Neural crest cell (in vitro differentiated cells): ENCODE measurements around the gene DVL3. TPM values are rescaled to one million over a fixed set of nuclear protein-coding genes. Genes with fewer than 3 reads are reported as not detected.

Experiments used
- DNase-seq: peaks from one replicate; pipeline ENCODE4 v3.0.0; 2021; ENCODE audit warnings: low read depth, mixed read lengths, low spot score
- H3K27ac Mint-ChIP-seq: one replicate; pipeline ENCODE4 v1.8.0; 2021; ENCODE audit warnings: mild to moderate bottlenecking, mixed read lengths; ENCODE audit not compliant: unreplicated experiment
- H3K27me3 Mint-ChIP-seq: 2 replicates; pipeline ENCODE4 v1.8.0; 2021; ENCODE audit warnings: low read depth, mild to moderate bottlenecking, mixed read lengths
- H3K36me3 Mint-ChIP-seq: 2 replicates; pipeline ENCODE4 v1.8.0; 2021; ENCODE audit warnings: low read depth, mild to moderate bottlenecking, mixed read lengths
- H3K4me1 Mint-ChIP-seq: 2 replicates; pipeline ENCODE4 v1.8.0; 2021; ENCODE audit warnings: mixed read lengths
- H3K4me3 Mint-ChIP-seq: one replicate; pipeline ENCODE4 v1.8.0; 2021; ENCODE audit warnings: mild to moderate bottlenecking, mixed read lengths
- H3K9me3 Mint-ChIP-seq: 2 replicates; pipeline ENCODE4 v1.8.0; 2021; ENCODE audit warnings: mixed read lengths
- CTCF ChIP-seq: fragments of 200-600 bp; sonication (generic); conservative IDR thresholded peaks from 2 replicates; pipeline ENCODE4 v1.5.0; 2021; ENCODE audit warnings: antibody characterized with exemption, mild to moderate bottlenecking
- total RNA-seq: library from RNA; stranded (reverse); gene quantifications from 2 replicates; pipeline ENCODE4 v1.2.1, GENCODE V29; 2021

Gene DVL3
- total RNA-seq, 1 donor from 2014 or later: 93.8 TPM

DNA sequence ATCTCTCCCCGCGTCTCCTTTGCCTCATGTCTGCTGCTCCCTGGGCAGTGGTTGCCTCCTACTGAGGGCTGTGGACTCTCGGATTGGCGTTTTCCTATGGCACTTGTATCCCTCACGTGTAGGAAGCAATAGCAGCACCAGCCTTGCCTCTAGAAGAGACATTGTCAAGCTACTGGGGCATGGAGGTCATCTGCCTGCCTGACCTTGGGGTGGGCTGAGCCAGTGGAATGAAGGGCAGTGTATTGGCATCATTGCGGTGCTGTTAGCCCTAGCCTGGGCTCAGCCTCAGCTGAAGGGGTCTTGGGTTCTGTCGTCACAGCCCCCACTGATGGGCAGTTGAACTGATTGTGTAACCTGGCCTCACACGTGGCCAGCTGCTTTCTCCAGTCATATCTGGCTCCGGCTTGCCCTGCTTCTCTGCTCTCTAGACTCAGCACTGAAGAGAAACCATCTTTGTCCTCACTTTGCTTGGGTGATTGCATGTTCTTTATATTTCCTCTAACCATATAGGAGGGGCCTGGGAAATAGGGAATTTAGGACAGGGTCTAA lies 38.9 kb downstream of the DVL3 start:
- Mint-ChIP-seq H3K27ac (no peak overlapping the region), H3K9me3 (no peaks in the 10 kb centered on the region), H3K4me3 (no peak overlapping the region), H3K4me1 (no peaks in the 10 kb centered on the region), H3K36me3 (peaks cover 4% of the 10 kb centered on the region), H3K27me3 (no peaks in the 10 kb centered on the region)
- no peak for DNase-seq
- TF ChIP-seq CTCF: no peak

DNA sequence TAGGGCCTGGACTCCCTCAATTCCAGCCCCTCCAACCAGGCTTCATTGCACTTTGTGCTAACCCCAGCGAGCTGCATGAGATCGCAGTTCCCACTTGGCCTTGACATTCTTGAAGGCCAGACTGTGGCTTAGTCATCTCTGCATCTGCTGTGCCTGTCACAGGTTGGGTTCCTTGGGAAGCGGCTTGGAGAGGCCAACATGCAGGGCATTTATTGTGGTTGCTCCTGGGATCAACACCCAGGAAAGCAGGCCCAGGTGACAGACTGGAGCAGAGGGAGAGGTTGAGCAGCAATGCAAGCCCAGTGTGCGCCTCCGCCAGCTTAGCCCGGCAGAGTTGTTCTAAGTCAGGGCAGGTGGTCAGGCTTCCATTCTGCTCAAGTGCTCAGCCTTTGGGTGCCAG lies 41.4 kb downstream of the DVL3 start:
- Mint-ChIP-seq H3K36me3 (peaks cover 2% of the 10 kb centered on the region), H3K4me3 (no peak overlapping the region), H3K9me3 (no peaks in the 10 kb centered on the region), H3K27ac (no peak overlapping the region), H3K27me3 (no peaks in the 10 kb centered on the region), H3K4me1 (no peaks in the 10 kb centered on the region)
- no peak for TF ChIP-seq CTCF
- DNase-seq: no peak

- no peak overlapping the region for H3K4me3 Mint-ChIP-seq
- H3K36me3 Mint-ChIP-seq: no peaks in the 10 kb centered on the region
- no peak for TF ChIP-seq CTCF
- H3K4me1 Mint-ChIP-seq: no peaks in the 10 kb centered on the region
- H3K27ac Mint-ChIP-seq: no peak overlapping the region
- no peaks in the 10 kb centered on the region for H3K9me3 Mint-ChIP-seq
- H3K27me3 Mint-ChIP-seq: no peaks in the 10 kb centered on the region
- no peak for DNase-seq
These were observed 43.3 kb downstream of the DVL3 start for GRCh38 chr3:184198509-184198908.

DNA sequence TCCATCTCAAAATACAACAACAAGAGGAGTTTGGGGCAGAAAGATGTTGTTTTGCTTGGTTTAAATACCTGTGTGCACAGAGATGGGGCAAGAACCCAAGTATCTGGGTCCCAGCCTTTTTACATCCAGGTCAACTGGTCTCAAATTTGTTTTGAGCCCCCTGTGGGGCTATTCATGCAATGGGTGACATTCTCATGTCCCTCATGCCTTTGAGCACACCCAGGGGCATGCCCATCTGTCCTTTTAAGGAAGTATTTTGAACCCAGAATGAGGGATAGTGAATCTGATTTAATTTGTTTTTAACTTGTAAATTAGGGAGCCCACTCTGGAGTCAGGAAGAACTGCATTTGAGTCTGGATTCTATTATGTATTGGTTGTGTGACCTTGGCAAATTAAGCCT lies 45.6 kb downstream of the DVL3 start:
- TF ChIP-seq CTCF: no peak
- DNase-seq: no peak
- Mint-ChIP-seq H3K4me1 (no peaks in the 10 kb centered on the region), H3K9me3 (no peaks in the 10 kb centered on the region), H3K27ac (no peak overlapping the region), H3K27me3 (peaks cover 4% of the 10 kb centered on the region), H3K4me3 (no peak overlapping the region), H3K36me3 (no peaks in the 10 kb centered on the region)

- Mint-ChIP-seq H3K27ac (no peak overlapping the region), H3K4me1 (no peaks in the 10 kb centered on the region), H3K4me3 (no peak overlapping the region), H3K27me3 (peaks cover 21% of the 10 kb centered on the region), H3K9me3 (no peaks in the 10 kb centered on the region), H3K36me3 (no peaks in the 10 kb centered on the region)
- no peak for TF ChIP-seq CTCF
- no peak for DNase-seq
These were observed 48.3 kb downstream of the DVL3 start for GRCh38 chr3:184203526-184203925.
